ENCODE results near the gene GALNT9.

GALNT9 gene

DNA sequence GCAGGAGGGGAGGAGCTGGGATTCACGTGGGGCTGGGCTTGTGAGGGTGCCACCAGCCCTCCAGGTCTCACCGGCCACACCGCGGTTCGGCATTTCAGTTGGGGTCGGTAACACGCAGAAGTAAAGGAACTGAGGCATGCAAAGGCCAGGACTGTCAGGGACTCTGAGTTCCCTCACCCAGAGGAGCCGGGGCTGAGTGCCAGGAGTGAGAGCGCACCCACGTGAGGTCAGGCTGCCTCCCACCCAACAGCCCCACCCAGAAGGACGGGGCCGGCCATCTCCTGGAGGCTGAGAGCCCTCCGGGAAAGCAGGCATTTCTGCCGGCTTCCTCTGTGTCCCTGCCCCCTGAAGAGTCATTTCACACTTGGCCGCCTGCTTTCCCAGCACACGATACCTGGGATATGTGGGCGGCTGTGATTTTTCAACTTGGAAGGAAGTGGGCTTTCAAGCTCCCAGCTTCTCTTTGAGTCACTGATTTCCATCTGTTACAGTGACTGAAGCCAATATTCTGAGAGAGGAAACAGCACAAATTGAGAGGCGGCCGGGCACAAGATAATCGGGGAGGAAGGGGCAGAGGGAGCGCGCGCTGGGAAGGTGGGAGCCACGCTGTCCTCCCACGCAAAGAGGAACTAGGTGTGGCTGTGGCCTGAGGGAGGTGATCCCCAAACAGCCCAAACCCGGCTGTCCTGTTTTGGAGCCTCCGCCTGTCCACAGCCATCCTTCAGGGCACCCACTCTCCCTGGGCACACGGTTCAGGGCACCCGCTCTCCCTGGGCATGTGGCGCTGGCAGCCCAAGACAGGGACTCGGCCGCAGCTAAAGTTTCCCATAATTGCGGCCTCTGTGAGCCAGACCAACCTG is 19.0 kb downstream of the GALNT9 start:
- DNase-seq (ENCODE audit: low read depth in 2 of 2): peak in 1 of 2 donors; percentile 29
- no peak overlapping the region for H3K4me3 ChIP-seq (replicated peaks in 1 of 2; ENCODE audit: low read depth in 2 of 2, low read length in 2 of 2)
- TF ChIP-seq CTCF (IDR thresholded peaks at IDR 0.05; ENCODE audit: low read depth, low read length): no peak

DNA sequence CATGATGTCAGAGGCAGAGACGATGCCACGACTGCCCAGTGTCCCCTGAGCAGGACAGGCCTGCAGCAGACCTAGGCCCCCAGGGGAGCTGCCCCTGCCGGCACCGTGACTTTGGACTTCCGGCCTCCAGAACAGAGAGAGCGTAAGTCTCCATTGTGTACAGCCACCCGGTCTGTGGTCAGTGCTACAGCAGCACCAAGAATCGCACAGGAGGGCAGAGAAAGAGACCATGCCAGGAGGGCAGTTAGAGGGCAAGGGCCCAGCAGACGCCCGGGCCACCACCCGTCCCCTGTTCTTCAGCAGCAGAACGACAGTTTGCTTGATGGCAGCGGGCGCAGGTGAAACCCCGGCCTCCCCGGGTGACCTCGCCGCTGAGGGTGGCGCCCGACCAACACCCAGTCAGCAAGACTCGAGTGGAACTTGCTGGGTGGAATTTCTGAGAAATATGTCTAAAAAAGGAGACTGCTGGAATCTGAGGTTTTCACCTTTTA is 19.7 kb downstream of the GALNT9 start:
- H3K4me3 ChIP-seq (replicated peaks in 1 of 2; ENCODE audit: low read depth in 2 of 2, low read length in 2 of 2): no peak overlapping the region
- no peak for TF ChIP-seq CTCF (IDR thresholded peaks at IDR 0.05; ENCODE audit: low read depth, low read length)
- no peak for DNase-seq (ENCODE audit: low read depth in 2 of 2)

- no peak for DNase-seq (ENCODE audit: low read depth in 2 of 2)
- TF ChIP-seq CTCF (IDR thresholded peaks at IDR 0.05; ENCODE audit: low read depth, low read length): no peak
- H3K4me3 ChIP-seq (replicated peaks in 1 of 2; ENCODE audit: low read depth in 2 of 2, low read length in 2 of 2): no peak overlapping the region
Measured at GRCh38 chr12:132308853-132309595, 20.4 kb downstream of the GALNT9 start.

GRCh38 chr12:132307976-132308852 is 21.2 kb downstream of the GALNT9 start:
- no peak for DNase-seq (ENCODE audit: low read depth in 2 of 2)
- H3K4me3 ChIP-seq (replicated peaks in 1 of 2; ENCODE audit: low read depth in 2 of 2, low read length in 2 of 2): no peak overlapping the region
- TF ChIP-seq CTCF (IDR thresholded peaks at IDR 0.05; ENCODE audit: low read depth, low read length): no peak

GRCh38 chr12:132306885-132307191 is 22.6 kb downstream of the GALNT9 start:
- no peak for DNase-seq (ENCODE audit: low read depth in 2 of 2)
- TF ChIP-seq CTCF (IDR thresholded peaks at IDR 0.05; ENCODE audit: low read depth, low read length): no peak
- no peak overlapping the region for H3K4me3 ChIP-seq (replicated peaks in 1 of 2; ENCODE audit: low read depth in 2 of 2, low read length in 2 of 2)

All from cardiac fibroblast (primary cell).